NCI-H524 (cell line): ENCODE data around the gene UNC5B.
A peak's percentile ranks its signal among the peaks of the same experiment; 100 is the strongest.

Experiments used
- DNase-seq, 2 experiments: peaks; one replicate each; lab custom pipeline; 2025; lab: John Stamatoyannopoulos, UW

UNC5B gene

GRCh38 chr10:71212318-71213126, at the start of gene UNC5B:
Gene UNC5B (plus strand): TSS chr10:71212570. CDS start chr10:71212986, 416 bp downstream.
- DNase-seq, result peak; percentile 44 to 65

- DNase-seq, result no peak
Measured at GRCh38 chr10:71173466-71173865, 38.9 kb upstream of the UNC5B start.

GRCh38 chr10:71176661-71177060, 35.7 kb upstream of the UNC5B start:
- no peak for DNase-seq

GRCh38 chr10:71177651-71178199, 34.6 kb upstream of the UNC5B start:
- DNase-seq, result peak in 1 of 2 experiments; percentile 7

GRCh38 chr10:71178880-71179279, 33.5 kb upstream of the UNC5B start:
- DNase-seq, result peak; percentile 5 to 33

GRCh38 chr10:71179382-71179781, 33.0 kb upstream of the UNC5B start:
- DNase-seq, result no peak

GRCh38 chr10:71184421-71184820, 27.9 kb upstream of the UNC5B start:
- DNase-seq, result no peak

- DNase-seq, result no peak
Measured at GRCh38 chr10:71185209-71185608, 27.2 kb upstream of the UNC5B start.

GRCh38 chr10:71187197-71187596, 25.2 kb upstream of the UNC5B start:
- DNase-seq, result no peak

- no peak for DNase-seq
Measured at GRCh38 chr10:71187600-71187999, 24.8 kb upstream of the UNC5B start.

GRCh38 chr10:71188201-71188600, 24.2 kb upstream of the UNC5B start:
- DNase-seq, result no peak

GRCh38 chr10:71191019-71191418, 21.4 kb upstream of the UNC5B start:
- no peak for DNase-seq

- no peak for DNase-seq
Measured at GRCh38 chr10:71191551-71192076, 20.8 kb upstream of the UNC5B start.

- no peak for DNase-seq
Measured at GRCh38 chr10:71193516-71193915, 18.9 kb upstream of the UNC5B start.

GRCh38 chr10:71197955-71198354, 14.4 kb upstream of the UNC5B start:
- DNase-seq, result no peak

GRCh38 chr10:71201849-71202248, 10.5 kb upstream of the UNC5B start:
- no peak for DNase-seq

GRCh38 chr10:71202314-71202713, 10.1 kb upstream of the UNC5B start:
- DNase-seq, result no peak

GRCh38 chr10:71203124-71203523, 9.2 kb upstream of the UNC5B start:
- DNase-seq, result no peak

GRCh38 chr10:71203716-71204115, 8.7 kb upstream of the UNC5B start:
- DNase-seq, result no peak

GRCh38 chr10:71204746-71205145, 7.6 kb upstream of the UNC5B start:
- no peak for DNase-seq

- no peak for DNase-seq
Measured at GRCh38 chr10:71205468-71205867, 6.9 kb upstream of the UNC5B start.

GRCh38 chr10:71206911-71207310, 5.5 kb upstream of the UNC5B start:
- no peak for DNase-seq

GRCh38 chr10:71207578-71207977, 4.8 kb upstream of the UNC5B start:
- no peak for DNase-seq

- DNase-seq, result no peak
Measured at GRCh38 chr10:71209352-71209715, 3.0 kb upstream of the UNC5B start.
